ENCODE results near the gene PKHD1. TPM values are rescaled to one million over a fixed set of nuclear protein-coding genes. Genes with fewer than 3 reads are reported as not detected.

Gene PKHD1
- total RNA-seq, 1 experiment from 2014 or later = 0.09 TPM

DNA sequence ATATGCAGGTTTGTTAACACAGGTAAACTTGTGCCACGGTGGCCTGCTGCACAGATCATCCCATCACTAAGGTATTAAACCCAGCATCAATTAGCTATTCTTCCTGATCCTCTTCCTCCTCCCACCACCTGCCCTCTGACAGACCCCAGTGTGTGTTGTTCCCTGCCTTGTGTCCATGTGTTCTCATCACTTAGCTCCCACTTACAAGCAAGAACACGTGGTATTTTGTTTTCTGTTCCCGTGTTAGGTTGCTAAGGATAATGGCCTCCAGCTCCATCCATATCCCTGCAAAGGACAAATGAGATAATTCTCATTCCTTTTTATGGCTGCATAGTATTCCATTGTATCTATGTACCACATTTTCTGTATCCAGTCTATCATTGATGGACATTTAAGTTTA lies 294.0 kb downstream of the PKHD1 start:
- Histone ChIP-seq H3T11ph (ENCODE audit: low read length) (no peak overlapping the region), H3K27me3 (ENCODE audit: insufficient read depth, low read length) (no peaks in the 10 kb centered on the region), H3K4me1 (ENCODE audit: insufficient read depth, low read length) (peaks cover 4% of the 10 kb centered on the region; the same call in 1 of the 2 replicates), H3K14ac (ENCODE audit: insufficient read depth, low read length) (no peak overlapping the region), H3K4me2 (ENCODE audit: insufficient read depth, insufficient read length, low read length) (no peak overlapping the region), H3K56ac (ENCODE audit: insufficient read length, low read depth, low read length) (no peak overlapping the region), H2AFZ (ENCODE audit: low read length) (no peak overlapping the region), H3K4ac (ENCODE audit: low read depth, low read length) (no peak overlapping the region), H2BK12ac (ENCODE audit: insufficient read length, low read depth, low read length) (no peak overlapping the region), H3K23ac (ENCODE audit: insufficient read length, low read depth, low read length) (no peak overlapping the region), H2BK20ac (ENCODE audit: low read depth, low read length, poor library complexity, severe bottlenecking) (no peak overlapping the region), H4K91ac (ENCODE audit: insufficient read length, low read depth, low read length) (no peak overlapping the region), H3K9me3 (ENCODE audit: control insufficient read depth, low read depth, low read length) (no peaks in the 10 kb centered on the region), H2BK15ac (ENCODE audit: low read depth, low read length) (no peak overlapping the region), H2BK120ac (ENCODE audit: low read depth, low read length, poor library complexity, severe bottlenecking) (no peak overlapping the region), H4K20me1 (ENCODE audit: control insufficient read depth, insufficient read depth, insufficient read length) (no peaks in the 10 kb centered on the region), H3K9ac (ENCODE audit: extremely low read depth, insufficient read length, low read length) (no peak overlapping the region), H4K8ac (replicated peaks; ENCODE audit: insufficient read length, low read depth, low read length) (no peak overlapping the region), H3K27ac (ENCODE audit: insufficient read length, low read depth, low read length) (no peak overlapping the region), H4K5ac (ENCODE audit: insufficient read length, low read depth, low read length) (no peak overlapping the region), H2AK5ac (ENCODE audit: insufficient read length, low read length) (no peak overlapping the region), H3K18ac (ENCODE audit: insufficient read length, low read depth, low read length) (no peak overlapping the region), H3K79me1 (ENCODE audit: insufficient read depth, low read depth, low read length, poor library complexity, severe bottlenecking) (no peaks in the 10 kb centered on the region), H2BK5ac (ENCODE audit: insufficient read length, low read length) (no peak overlapping the region), H3K23me2 (ENCODE audit: insufficient read length, low read depth, low read length, poor library complexity, severe bottlenecking) (no peaks in the 10 kb centered on the region), H3K79me2 (ENCODE audit: insufficient read depth, low read length) (no peaks in the 10 kb centered on the region)
- H3K36me3 Mint-ChIP-seq (ENCODE audit: insufficient read depth in 1 of 3, low read depth in 3 of 3) = peaks cover 0 to 4% (median 2%) of the 10 kb centered on the region in 3 experiments; a peak in 1 of 7 replicates
- no peak for DNase-seq
- no peak overlapping the region for H3K27ac Mint-ChIP-seq
- H3K9me3 Mint-ChIP-seq = peaks cover 5 to 14% of the 10 kb centered on the region in 2 experiments; a peak in 4 of 5 replicates
- no peak for TF ChIP-seq CTCF (conservative IDR thresholded peaks at IDR 0.05)
- WGBS (ENCODE audit: extremely low coverage, insufficient read length, low lambda C conversion rate) = no CpG with 5 or more reads among the region's 3 CpGs
- no peaks in the 10 kb centered on the region for H3K27me3 Mint-ChIP-seq (ENCODE audit: low read depth)
- no peak overlapping the region for H3K4me3 Mint-ChIP-seq
- H3K4me1 Mint-ChIP-seq = peaks cover 6 to 7% of the 10 kb centered on the region in 2 experiments
